Fibroblast of skin of back (primary cell): ENCODE measurements around the gene MAP3K12. TPM values are rescaled to one million over a fixed set of nuclear protein-coding genes. Genes with fewer than 3 reads are reported as not detected.
A peak's percentile ranks its signal among the peaks of the same experiment; 100 is the strongest.
"Not testable (repeated sequence)": the region's sequence is repeated elsewhere in the genome, so short reads cannot be mapped to it uniquely, and the experiment has no call there.

Experiments used
- DNase-seq: peaks from one replicate; pipeline ENCODE4 v3.0.0-alpha.2; 2013
- polyA plus RNA-seq, 2 experiments: library from polyadenylated mRNA; unstranded; fragments of 120-200 nt; gene quantifications; one replicate each; pipeline ENCODE4 v1.2.1, GENCODE V29; 2013; ENCODE audit not compliant: insufficient read length in 2 of 2

Gene MAP3K12, protein sequence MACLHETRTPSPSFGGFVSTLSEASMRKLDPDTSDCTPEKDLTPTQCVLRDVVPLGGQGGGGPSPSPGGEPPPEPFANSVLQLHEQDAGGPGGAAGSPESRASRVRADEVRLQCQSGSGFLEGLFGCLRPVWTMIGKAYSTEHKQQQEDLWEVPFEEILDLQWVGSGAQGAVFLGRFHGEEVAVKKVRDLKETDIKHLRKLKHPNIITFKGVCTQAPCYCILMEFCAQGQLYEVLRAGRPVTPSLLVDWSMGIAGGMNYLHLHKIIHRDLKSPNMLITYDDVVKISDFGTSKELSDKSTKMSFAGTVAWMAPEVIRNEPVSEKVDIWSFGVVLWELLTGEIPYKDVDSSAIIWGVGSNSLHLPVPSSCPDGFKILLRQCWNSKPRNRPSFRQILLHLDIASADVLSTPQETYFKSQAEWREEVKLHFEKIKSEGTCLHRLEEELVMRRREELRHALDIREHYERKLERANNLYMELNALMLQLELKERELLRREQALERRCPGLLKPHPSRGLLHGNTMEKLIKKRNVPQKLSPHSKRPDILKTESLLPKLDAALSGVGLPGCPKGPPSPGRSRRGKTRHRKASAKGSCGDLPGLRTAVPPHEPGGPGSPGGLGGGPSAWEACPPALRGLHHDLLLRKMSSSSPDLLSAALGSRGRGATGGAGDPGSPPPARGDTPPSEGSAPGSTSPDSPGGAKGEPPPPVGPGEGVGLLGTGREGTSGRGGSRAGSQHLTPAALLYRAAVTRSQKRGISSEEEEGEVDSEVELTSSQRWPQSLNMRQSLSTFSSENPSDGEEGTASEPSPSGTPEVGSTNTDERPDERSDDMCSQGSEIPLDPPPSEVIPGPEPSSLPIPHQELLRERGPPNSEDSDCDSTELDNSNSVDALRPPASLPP
- polyA plus RNA-seq (2013, experiment 1 of 2; ENCODE audit: insufficient read length): 16.7 TPM
- polyA plus RNA-seq (2013, experiment 2 of 2; ENCODE audit: insufficient read length): 14.3 TPM

DNA sequence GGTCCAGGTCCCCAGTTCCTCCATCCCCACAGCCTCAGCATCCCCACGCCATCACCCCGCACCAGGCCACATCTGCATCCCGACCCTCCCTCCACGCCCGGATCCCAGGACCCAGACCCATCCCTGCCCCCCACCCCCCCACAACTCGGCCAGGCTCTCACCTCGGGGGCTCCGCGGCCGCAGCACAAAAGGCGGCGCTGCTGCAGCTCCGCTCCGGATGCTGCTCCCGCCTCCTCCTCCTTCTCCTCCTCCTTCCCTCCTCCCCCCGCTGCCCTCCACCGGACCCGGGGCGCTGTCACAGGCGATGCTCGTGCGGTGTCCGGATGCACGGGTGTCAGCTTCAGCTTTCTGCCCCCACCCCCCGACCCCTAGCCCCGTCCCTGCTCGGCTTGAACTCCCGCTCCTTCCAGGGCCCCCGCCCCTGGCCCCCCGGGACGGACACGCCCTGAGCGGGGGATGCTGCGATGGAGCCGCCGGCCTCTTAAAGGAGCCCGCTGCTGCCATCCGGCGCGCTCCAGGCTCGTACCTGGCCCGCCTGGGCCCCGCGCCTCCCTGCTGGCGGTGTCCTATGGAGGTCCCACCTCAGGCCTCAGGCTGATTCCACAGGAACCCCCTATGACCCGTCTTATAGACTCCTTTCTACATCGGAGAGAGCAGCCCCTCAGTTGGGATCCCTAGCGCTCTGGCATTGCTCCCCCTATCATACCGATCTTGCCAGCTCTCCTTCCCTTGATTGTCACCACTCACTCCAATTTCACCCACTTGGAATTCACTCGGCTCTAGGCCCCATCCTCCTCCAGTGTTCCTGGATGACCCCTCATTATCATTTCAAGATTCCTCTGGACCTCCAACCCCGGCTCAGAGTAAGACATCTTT lies at the start of gene MAP3K12:
Gene MAP3K12, minus strand, starts transcription at position 193 of the 876 bp plus-strand sequence. CDS start 12,067 bp downstream, outside the sequence.
- DNase-seq: peak; percentile 67

DNA sequence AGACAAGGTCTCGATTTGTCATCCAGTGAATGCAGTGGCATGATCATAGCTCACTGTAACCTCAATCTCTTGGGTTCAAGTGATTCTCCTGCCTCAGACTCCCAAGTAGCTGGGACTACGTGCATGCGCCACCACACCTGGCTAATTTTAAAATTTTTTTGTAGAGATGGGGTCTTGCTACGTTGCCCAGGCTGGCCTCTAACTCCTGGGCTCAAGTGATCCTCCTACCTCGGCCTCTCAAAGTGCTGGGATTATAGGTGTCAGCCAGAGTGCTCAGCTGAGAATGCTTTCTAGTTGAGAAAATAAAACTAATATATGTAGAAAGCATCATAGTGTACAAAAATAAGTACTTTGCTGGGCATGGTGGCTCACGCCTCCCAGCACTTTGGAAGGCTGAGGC lies 49.1 kb upstream of the MAP3K12 start:
- DNase-seq: not testable (repeated sequence)

- DNase-seq: peak; percentile 71
These were observed 44.3 kb upstream of the MAP3K12 start for GRCh38 chr12:53543539-53543938.

- DNase-seq: no peak
These were observed 40.3 kb upstream of the MAP3K12 start for GRCh38 chr12:53539526-53539925.

- DNase-seq: no peak
These were observed 39.0 kb upstream of the MAP3K12 start for GRCh38 chr12:53538209-53538689.

GRCh38 chr12:53536962-53537361 lies 37.7 kb upstream of the MAP3K12 start:
- no peak for DNase-seq

GRCh38 chr12:53533471-53533870 lies 34.2 kb upstream of the MAP3K12 start:
- DNase-seq: no peak

DNA sequence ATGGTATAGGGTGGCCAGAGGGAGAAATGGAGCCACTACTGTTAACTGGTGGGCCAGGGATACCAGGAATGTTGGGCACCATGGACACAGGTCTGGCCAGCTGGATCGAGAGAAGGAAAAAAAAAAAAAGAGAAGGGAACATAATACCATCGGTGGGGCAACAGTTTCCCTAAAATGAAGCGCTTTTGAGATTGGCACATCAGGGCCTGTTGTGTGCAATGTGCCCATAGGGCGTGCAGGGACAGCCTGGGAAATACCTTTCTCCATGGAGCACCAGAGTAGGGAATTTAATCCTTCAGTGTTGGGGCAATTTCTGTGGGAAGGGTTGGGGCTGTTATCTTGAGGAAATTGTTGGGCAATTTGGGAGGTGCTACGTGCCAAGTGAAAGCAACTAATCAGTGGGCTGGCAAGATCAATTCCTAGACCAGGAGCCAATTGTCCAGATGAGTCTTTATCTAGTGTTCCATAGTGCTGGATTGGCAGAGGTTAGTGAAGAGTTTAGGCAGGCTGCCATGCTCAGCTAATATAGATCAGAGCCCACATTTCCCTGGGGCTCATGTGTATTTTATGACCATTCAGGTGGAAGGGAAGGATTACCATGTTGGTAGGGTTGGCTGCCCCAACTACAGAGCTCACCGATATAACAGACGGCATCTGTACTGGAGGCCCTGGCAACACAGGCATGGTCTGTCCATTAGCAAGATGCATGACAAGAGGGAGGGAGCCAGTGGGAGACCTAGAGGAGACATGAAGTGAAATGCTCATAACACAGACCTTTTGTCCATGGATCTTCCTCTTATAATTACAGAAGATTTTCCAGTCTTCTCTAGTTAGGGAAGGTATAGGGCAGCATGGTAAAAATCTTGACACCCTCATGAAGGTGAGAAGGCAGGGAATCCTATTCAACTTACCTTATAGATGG lies 33.5 kb upstream of the MAP3K12 start:
- DNase-seq: no peak

GRCh38 chr12:53532021-53532420 lies 32.8 kb upstream of the MAP3K12 start:
- no peak for DNase-seq

- DNase-seq: peak; percentile 66
These were observed 31.7 kb upstream of the MAP3K12 start for GRCh38 chr12:53530920-53531319.

DNA sequence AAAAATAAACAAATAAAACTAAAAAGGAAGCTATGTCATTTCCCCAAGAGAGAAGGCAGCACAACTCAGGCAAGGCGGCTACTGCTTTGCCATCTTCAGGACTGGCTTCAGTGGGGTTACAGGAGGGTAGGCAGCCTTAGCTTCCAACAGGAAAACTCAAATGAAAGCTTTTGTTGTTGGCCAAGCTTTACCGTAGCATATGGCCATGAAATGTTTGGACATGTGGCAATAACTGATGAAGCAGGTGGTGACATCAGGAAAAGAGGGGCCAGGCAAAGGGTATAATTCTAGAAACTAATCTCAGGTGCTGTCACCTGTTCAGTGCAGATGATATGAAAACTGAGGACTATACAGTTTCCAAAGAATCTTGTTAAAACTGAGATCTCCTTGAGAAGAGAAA lies 30.8 kb upstream of the MAP3K12 start:
- no peak for DNase-seq

- no peak for DNase-seq
These were observed 25.2 kb upstream of the MAP3K12 start for GRCh38 chr12:53524476-53524875.

DNA sequence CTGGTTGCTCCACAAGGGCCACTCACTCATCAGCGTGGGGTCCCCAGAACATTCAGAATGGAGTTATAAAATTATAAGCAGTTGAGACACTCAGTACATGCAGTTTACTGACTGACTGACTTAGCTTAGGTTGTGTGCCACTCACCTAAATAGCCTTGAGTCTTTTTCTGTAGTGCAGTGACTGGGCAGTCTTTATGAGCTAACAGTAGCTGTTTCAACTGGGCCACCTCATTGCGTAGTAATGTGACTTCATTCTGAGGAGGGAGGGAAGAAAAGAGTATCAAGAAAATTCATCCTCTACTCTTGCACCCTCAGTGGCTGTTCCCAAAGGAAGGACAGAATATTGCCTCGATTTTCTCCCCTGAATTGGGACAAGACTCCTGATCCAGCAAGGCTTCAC lies 23.9 kb upstream of the MAP3K12 start:
- no peak for DNase-seq

GRCh38 chr12:53518381-53518780 lies 19.1 kb upstream of the MAP3K12 start:
- no peak for DNase-seq

DNA sequence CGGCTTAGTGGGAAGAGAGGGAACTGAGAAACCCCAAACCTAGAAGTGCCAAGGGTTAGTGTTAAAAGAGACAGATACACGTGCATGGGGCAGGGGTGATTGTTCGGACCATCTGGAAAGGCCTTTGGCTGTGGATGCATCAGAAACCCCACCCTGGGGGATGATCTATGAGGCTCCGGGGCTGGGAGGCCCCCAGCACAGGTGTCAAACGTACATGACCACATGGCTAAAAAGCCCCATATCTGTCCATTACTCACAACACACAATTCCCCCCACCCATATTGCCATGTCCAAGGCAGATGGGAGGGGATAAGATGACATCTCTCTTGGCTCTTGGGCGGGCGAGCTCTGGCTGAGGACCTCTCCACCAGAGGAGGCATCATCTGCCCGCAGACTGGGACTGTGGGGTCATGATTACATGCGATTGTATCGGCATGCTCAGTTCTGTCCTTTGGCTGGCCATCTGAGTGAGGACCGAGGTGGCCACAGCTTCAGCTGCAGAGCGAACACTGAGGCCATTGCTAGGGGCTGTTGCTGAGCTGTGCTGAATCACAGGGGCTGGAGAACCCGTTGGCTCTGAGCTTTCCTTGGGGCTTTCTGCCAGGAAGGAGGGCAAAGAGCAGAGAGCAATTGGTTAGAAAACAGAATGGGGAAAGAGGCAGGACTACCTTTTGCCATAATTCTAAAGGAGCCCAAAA lies 17.6 kb upstream of the MAP3K12 start:
- DNase-seq: no peak

DNA sequence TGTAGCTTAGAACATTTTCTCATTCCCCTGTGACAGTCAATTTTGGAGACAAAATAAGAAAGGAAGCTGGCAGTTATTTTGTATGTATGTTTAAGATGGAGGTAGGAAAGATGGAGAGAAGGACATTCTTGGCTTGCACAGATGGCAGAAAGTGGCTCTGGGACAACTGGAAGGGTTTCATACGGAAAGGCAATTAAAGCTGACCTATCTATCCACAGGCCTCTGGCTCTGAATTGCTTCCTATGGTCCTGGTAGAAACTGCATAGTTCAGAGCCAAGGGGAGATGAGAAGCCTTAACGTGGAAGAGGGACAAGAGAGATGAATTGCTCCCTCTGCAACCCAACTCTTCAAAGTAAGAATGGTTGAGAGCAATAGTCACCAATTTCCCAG lies 16.0 kb upstream of the MAP3K12 start:
- no peak for DNase-seq

GRCh38 chr12:53514628-53515290 lies 15.5 kb upstream of the MAP3K12 start:
- no peak for DNase-seq

DNA sequence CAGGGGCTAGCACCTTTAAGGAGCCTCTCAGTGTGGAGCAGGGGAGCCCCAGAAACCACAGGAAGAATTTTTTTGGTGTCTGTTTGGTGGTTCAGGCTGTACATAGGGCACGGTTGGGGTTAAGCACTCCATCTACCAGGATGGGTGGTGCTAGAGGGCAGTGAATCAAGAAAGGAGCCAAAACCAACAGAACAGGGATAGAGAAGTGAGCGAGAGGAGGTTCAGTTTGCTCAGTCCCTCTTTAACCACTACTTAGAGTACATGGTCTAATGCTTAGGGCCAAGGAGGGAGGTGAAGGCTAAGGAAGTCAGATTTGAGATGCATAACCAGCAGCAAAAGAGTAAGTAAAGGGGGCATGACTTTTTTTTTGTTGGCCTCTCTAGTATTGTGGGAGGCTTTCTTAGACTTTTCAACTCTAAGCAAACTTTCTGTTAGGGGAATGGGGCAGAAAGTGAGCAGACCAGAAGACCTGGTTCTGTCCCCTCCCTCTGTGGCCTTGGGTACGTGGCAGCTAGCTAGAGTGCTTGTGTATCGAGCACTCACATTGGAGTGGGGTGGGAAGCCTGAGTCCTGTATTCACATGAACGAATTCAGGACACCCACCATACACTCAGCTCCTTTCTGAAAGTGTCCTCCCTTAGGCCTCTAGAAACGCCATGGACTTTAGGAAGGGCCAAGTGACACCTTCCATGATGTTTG lies 14.6 kb upstream of the MAP3K12 start:
- DNase-seq: no peak

DNA sequence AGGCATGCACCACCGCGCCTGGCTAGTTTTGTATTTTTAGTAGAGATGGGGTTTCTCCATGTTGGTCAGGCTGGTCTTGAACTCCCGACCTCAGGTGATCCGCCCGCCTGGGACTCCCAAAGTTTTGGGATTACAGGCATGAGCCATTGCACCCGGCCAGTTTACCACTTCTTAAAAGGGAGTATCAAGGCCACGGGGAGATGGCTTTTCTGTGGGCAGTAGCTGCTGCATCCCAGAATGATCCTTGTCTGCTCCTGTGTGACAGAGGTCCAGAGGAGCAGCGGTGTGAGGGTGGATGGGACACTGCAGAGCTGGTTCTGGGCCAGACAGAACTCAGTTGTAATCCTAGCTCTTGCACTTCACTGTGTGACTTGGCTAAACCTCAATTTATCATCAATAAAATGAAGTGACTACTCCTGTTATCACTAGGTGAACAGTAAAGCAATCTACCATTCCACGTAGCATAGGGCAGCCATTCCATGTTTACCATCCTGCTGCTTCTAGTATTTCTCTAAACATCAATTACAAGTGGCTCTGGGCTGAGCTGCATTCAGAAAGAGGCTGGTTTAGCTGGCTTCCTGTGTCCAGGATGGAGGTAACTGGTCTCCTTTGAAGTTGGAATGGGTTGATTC lies 11.0 kb upstream of the MAP3K12 start:
- DNase-seq: no peak
